ENCODE results near the gene MFSD2A.

- TF ChIP-seq EZH2 (IDR thresholded peaks at IDR 0.05; ENCODE audit: low read depth) (no peak), CTCF (conservative IDR thresholded peaks at IDR 0.05) (no peak)
Observed at GRCh38 chr1:40001456-40001855, 46.5 kb downstream of the MFSD2A start.
